HG03354 (cell line): ENCODE data around the gene AQP2.

Experiments used
- ATAC-seq: cut with Tn5 transposase; IDR thresholded peaks from one replicate; pipeline ENCODE4 v1.9.1; 2021; ENCODE audit warnings: mild to moderate bottlenecking; ENCODE audit not compliant: unreplicated experiment, poor library complexity, severe bottlenecking

The AQP2 gene

GRCh38 chr12:49953151-49953550 lies 2.6 kb downstream of the AQP2 start:
- no peak for ATAC-seq

GRCh38 chr12:49953961-49954846 lies 3.7 kb downstream of the AQP2 start:
- no peak for ATAC-seq

- ATAC-seq, result no peak
Measured at GRCh38 chr12:49954863-49955830, 4.6 kb downstream of the AQP2 start.

GRCh38 chr12:49955899-49956662 lies 5.5 kb downstream of the AQP2 start:
- ATAC-seq, result no peak

- no peak for ATAC-seq
Measured at GRCh38 chr12:49956663-49957569, 6.4 kb downstream of the AQP2 start.

GRCh38 chr12:49957570-49957967 lies 7.0 kb downstream of the AQP2 start:
- ATAC-seq, result no peak

- ATAC-seq, result no peak
Measured at GRCh38 chr12:49959685-49960473, 9.3 kb downstream of the AQP2 start.

- no peak for ATAC-seq
Measured at GRCh38 chr12:49960474-49961110, 10.1 kb downstream of the AQP2 start.

- ATAC-seq, result no peak
Measured at GRCh38 chr12:49961111-49961922, 10.8 kb downstream of the AQP2 start, which contains the start of gene AQP5. Gene AQP5 (plus strand): TSS chr12:49961872. CDS start chr12:49962018, 146 bp downstream.

GRCh38 chr12:49961993-49962764 lies 11.6 kb downstream of the AQP2 start:
- ATAC-seq, result no peak

- ATAC-seq, result no peak
Measured at GRCh38 chr12:49962861-49963765, 12.6 kb downstream of the AQP2 start.

- no peak for ATAC-seq
Measured at GRCh38 chr12:49963976-49964815, 13.7 kb downstream of the AQP2 start.

GRCh38 chr12:49964849-49965624 lies 14.5 kb downstream of the AQP2 start:
- ATAC-seq, result no peak
